Measurements from ENCODE around the gene ALDH2.

DNA sequence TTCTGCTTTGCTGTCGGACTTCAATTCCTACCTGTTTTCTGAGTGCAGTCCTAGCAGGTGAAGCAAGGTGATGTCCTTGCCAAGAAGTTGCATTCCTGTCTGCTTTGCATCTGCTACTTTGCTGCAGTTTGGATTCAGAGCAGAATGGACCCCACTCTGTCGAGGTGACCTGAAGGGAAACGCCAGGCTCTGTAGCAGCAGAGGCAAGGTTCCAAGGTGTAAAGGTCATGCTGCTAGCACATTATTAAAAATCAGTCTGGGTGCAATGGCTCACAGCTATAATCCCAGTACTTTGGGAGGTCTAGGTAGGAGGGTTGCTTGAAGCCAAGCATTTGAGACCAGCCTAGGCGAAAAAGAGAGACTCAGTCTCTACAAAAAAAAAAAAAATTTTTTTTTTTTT lies 17.3 kb upstream of the ALDH2 start:
- TF ChIP-seq, protein P1, sequence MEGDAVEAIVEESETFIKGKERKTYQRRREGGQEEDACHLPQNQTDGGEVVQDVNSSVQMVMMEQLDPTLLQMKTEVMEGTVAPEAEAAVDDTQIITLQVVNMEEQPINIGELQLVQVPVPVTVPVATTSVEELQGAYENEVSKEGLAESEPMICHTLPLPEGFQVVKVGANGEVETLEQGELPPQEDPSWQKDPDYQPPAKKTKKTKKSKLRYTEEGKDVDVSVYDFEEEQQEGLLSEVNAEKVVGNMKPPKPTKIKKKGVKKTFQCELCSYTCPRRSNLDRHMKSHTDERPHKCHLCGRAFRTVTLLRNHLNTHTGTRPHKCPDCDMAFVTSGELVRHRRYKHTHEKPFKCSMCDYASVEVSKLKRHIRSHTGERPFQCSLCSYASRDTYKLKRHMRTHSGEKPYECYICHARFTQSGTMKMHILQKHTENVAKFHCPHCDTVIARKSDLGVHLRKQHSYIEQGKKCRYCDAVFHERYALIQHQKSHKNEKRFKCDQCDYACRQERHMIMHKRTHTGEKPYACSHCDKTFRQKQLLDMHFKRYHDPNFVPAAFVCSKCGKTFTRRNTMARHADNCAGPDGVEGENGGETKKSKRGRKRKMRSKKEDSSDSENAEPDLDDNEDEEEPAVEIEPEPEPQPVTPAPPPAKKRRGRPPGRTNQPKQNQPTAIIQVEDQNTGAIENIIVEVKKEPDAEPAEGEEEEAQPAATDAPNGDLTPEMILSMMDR (IDR thresholded peaks at IDR 0.05), result no peak
- TF ChIP-seq POLR2A (IDR thresholded peaks at IDR 0.05), result no peak

Measured in adrenal gland (tissue), 5 donors.